Epithelial cell of proximal tubule (primary cell): ENCODE results near the gene CAMTA2. TPM values are rescaled to one million over a fixed set of nuclear protein-coding genes. Genes with fewer than 3 reads are reported as not detected.
A peak's percentile ranks its signal among the peaks of the same experiment; 100 is the strongest.

Experiments
- DNase-seq: peaks from one replicate; pipeline ENCODE4 v3.0.0-alpha.2; 2011; ENCODE audit warnings: low read depth
- H3K4me3 ChIP-seq: 2 replicates; pipeline ENCODE4 v1.5.1; 2011; ENCODE audit warnings: low read depth, mild to moderate bottlenecking, low read length
- CTCF ChIP-seq: conservative IDR thresholded peaks from 2 replicates; pipeline ENCODE4 v1.5.1; 2012; ENCODE audit warnings: low read depth, mild to moderate bottlenecking, low read length
- total RNA-seq: library from RNA; depleted of rRNA; stranded (reverse); fragments of >200 nt; gene quantifications from 2 replicates; pipeline ENCODE4 v1.2.3, GENCODE V29; 2015

The CAMTA2 gene
- total RNA-seq, 1 donor from 2014 or later = 16.7 TPM

- H3K4me3 ChIP-seq = peak within 1 kb of the TSS; percentile 82
- DNase-seq = peak; percentile 86
- TF ChIP-seq CTCF = no peak
Observed at GRCh38 chr17:4967539-4968485, 19.7 kb downstream of the CAMTA2 start, which contains the start of gene SPAG7. Gene SPAG7 (minus strand): TSS chr17:4967817. CDS start chr17:4967804, 13 bp downstream.

- DNase-seq = peak; percentile 99
- peak overlapping the region; percentile 82 for H3K4me3 ChIP-seq
- no peak for TF ChIP-seq CTCF
Observed at GRCh38 chr17:4966844-4967538, 20.5 kb downstream of the CAMTA2 start.

DNA sequence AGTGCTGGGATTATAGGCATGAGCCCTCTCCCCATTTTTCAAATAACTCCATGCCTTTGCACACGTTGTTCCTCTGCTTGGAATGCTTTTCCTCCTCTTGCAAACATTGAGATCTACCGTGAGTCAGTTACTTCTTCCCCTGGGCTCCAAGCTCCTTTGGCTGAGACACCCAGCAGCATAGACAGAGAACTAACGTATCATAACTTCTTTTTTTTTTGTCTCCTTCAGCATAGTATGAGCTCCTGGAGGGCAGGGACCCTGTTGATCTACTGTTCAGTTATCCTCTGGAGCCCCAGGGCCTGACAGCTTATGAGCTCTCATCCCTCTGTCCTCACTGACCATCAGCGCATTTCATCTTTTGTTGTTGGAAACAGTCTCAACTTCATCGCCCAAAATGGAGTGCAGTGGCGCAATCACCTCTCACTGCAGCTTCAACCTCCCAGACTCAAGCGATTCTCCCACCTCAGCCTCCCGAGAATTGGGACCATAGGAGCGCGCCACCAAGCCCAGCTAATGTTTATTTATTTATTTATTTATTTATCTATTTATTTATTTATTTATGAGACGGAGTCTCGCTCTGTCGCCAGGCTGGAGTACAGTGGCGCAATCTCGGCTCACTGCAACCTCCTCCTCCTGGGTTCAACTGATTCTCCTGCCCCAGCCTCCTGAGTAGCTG lies 22.0 kb downstream of the CAMTA2 start:
- DNase-seq = no peak
- TF ChIP-seq CTCF = no peak
- no peak overlapping the region for H3K4me3 ChIP-seq

DNA sequence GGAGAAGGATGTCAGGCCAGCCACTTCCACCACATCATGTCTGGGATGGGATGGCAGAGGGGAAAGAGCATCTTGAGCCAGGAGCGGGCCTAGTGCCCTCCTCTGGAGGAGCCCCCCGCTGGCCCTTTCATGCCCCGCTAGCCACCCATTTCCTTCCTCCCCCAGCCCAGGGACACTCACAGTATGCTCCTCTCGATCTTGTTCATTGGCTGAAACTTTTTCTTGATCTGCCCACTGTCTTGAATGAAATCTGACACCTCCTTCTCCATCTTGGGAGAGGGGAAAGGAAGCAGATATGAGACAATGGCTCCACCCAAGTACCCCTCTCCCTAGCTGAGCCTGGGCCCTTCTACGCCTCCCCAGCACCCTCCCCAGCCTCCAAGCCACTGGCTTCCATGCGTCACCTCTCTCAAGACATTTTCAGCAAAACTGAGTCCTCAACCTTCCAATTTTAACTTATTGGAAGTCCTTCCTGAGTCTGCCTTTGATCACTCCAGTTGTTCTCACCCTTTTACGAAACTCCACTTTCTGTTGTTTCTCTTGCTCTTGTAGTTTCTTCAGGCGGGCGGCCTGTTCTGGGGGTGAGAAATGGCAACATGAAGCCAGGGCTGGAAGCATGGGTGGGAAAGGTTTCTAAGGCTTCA lies 27.1 kb downstream of the CAMTA2 start:
- no peak overlapping the region for H3K4me3 ChIP-seq
- no peak for DNase-seq
- TF ChIP-seq CTCF = no peak

DNA sequence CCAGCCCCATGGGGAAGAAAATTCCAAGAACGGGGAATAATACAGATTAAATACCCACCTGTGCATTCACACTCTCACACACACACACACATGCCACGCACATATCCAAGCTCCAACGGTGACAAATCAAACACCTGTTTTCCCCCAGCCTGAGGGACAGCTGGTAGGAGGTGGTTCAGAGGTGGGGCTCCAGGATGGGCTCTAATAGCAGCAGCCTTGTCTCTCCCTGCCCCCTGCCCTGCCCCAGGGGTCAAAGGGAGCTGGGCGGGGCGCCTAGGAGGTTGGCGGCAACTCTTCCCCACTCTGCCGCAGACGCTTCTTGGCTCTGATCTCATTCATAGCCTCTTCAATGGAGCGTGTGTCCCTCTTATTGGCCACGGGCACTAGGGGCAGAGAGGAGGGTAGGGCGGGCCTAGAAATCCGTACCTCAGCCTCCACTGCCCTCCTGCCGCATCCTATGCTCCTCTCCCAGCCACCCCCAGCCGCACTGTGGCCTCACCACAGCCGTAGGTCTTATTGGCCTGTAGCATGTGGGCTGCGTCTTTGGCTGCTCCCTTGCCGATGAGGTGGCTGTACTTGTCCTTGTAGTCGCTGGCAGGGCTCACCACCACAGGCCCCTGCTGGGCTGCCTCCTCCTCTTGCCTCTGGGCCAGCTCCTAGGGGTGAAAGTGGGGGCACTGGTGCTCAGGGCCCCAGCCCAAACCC lies 28.1 kb downstream of the CAMTA2 start:
- no peak for DNase-seq
- H3K4me3 ChIP-seq = no peak overlapping the region
- no peak for TF ChIP-seq CTCF

DNA sequence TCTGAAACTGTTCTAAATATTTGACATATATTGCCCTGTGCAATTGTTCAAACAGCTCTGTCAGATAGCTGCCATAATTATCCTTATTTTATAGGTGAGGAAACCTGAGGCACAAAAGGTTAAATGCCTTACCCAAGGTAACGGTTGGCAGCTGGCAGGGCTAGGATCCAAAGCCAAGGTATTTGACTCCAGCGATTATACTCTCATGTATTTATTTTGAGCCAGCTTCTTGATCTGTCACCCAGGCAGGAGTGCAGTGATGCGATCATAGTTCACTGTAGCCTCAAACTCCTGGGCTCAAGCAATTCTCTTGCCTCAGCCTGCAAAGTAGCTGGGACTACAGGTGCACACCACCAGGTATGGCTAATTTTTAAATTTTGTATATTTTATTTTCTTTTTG lies 29.4 kb downstream of the CAMTA2 start:
- no peak overlapping the region for H3K4me3 ChIP-seq
- no peak for DNase-seq
- TF ChIP-seq CTCF = no peak
